Heart right ventricle (tissue), 16 donors: ENCODE results near the gene HERC4. TPM values are rescaled to one million over a fixed set of nuclear protein-coding genes. Genes with fewer than 3 reads are reported as not detected.

Source experiments
- ATAC-seq, 8 donors: fragments of 200-7000 bp; cut with Tn5 transposase; one replicate each; pipeline ENCODE4 v1.9.1; 2020; ENCODE audit warnings: mild to moderate bottlenecking in 8 of 8, moderate library complexity in 8 of 8, moderate number of reproducible peaks in 1 of 8
- DNase-seq, 2 donors: peaks; one replicate each; pipeline ENCODE4 v3.0.0-alpha.2; 2020
- H3K27ac ChIP-seq, 10 donors: fragments of 200-600 bp; sonication (generic) in 2 of 10; one replicate each; pipeline versions ENCODE4 v1.5.0 to v1.8.0; 2020 to 2022; ENCODE audit warnings: mild to moderate bottlenecking in 3 of 10
- H3K27me3 ChIP-seq, 7 donors: fragments of 200-600 bp; one replicate each; pipeline ENCODE4 v1.8.0; 2021 to 2022; ENCODE audit warnings: mild to moderate bottlenecking in 2 of 7
- H3K36me3 ChIP-seq, 9 donors: fragments of 200-600 bp; sonication (generic) in 1 of 9; one replicate each; pipeline versions ENCODE4 v1.5.0 to v1.8.0; 2020 to 2022; ENCODE audit warnings: mild to moderate bottlenecking in 2 of 9
- H3K4me1 ChIP-seq, 9 donors: fragments of 200-600 bp; sonication (generic) in 1 of 9; one replicate each; pipeline versions ENCODE4 v1.5.0 to v1.8.0; 2020 to 2022; ENCODE audit warnings: mild to moderate bottlenecking in 4 of 9
- H3K4me3 ChIP-seq, 10 donors: fragments of 200-600 bp; sonication (generic) in 2 of 10; one replicate each; pipeline versions ENCODE4 v1.5.0 to v1.8.0; 2020 to 2022; ENCODE audit warnings: mild to moderate bottlenecking in 7 of 10, moderate library complexity in 2 of 10
- H3K9me3 ChIP-seq, 11 donors: fragments of 200-600 bp in 10 of 11; sonication (generic) in 2 of 11; one replicate each; pipeline versions ENCODE4 v1.5.0 to v1.8.0; 2013 to 2022; ENCODE audit warnings: mild to moderate bottlenecking in 2 of 11, control low read depth in 1 of 11, moderate library complexity in 1 of 11
- CTCF ChIP-seq, 9 donors: fragments of 200-600 bp; sonication (generic) in 2 of 9; IDR thresholded peaks; one replicate each; pipeline versions ENCODE4 v1.5.0 to v1.8.0; 2021 to 2022; ENCODE audit warnings: antibody characterized with exemption in 9 of 9, mild to moderate bottlenecking in 5 of 9, moderate library complexity in 1 of 9
- WGBS, 2 donors: extraction: QIAGEN DNeasy Blood & Tissue Kit; methylation state at CpG; one replicate each; pipeline ENCODE4 v1.1.7; 2013; ENCODE audit warnings: inconsistent platforms in 1 of 2; 5-methylcytosine and 5-hydroxymethylcytosine counted together
- intact Hi-C, 10 donors: fragments of 100-400 bp; cut with DNase I; formaldehyde crosslinking; loops; one replicate each; pipeline versions ENCODE4 v1.11.1 to v1.14.2; 2022
- polyA plus RNA-seq, 2 donors: library from polyadenylated mRNA; stranded (reverse); fragments of 200-250 nt; gene quantifications; one replicate each; pipeline ENCODE4 v1.2.3, GENCODE V29; 2013
- total RNA-seq, 10 donors: library from RNA; stranded (reverse); fragmentation: NEBNext Ultra II Directional in 3 of 10; extraction: Animal tissue kit (Norgen Biotek cat#: 25700) in 3 of 10; gene quantifications; one replicate each; pipeline versions ENCODE4 v1.2.1 to v1.2.4, GENCODE V29; 2021 to 2023
- donor health status: Arrhythmogenic right ventricular cardiomyopathy.
- donor health status: ischemic (EF 13 %, LVEDD 7.1; RV severe dilation, severe dysfunction).
- donor health status: healthy with polysubstance abuse.
- donor health status: DM: no; HTN: yes; CAD: no.
- donor health status: DM: no; HTN: no; CAD: no.
- donor health status: ischemic (EF 25% LVEDD 6.9; RV normal size, moderate dysfunction).
- donor health status: ischemic (EF 25% LVEDD 5.7; RV mildly dilated, moderate dysfunction).
- donor health status: healthy.
- donor health status: DM: yes; HTN: yes; CAD: no.
- donor health status: Ischemic cardiomyopathy.
- donor health status: ischemic (EF 35%, LVEDD 5.7; RV mildly dilated, moderate dysfunction).
- donor health status: nonischemic (EF 11% LVEDD 7.7; RV severe dilation, severe dysfunction).
- donor health status: DM: yes; HTN: yes; CAD: no.
- donor health status: PGD.
- donor health status: ischemic (EF 29% LVEDD 5.4; RV normal size, mild dysfunction).
- donor health status: nonischemic (EF 23%, LVEDD 6.1; RV moderate dilation, normal function).

HERC4 gene
- total and polyA plus RNA-seq, 12 donors: 10.0 to 42.1 (median 32.0) TPM

GRCh38 chr10:67921065-67921464, 154.0 kb downstream of the HERC4 start:
- ATAC-seq: no peak
- H3K9me3 ChIP-seq: no peaks in the 10 kb centered on the region
- H3K4me1 ChIP-seq: no peaks in the 10 kb centered on the region
- 89 to 100% methylated on average over 1 of the region's 1 CpG for WGBS, 2 donors
- H3K27me3 ChIP-seq: no peaks in the 10 kb centered on the region
- no peak for DNase-seq
- H3K36me3 ChIP-seq: peaks cover 0 to 99% (median 8%) of the 10 kb centered on the region in 9 donors
- no peak overlapping the region for H3K27ac ChIP-seq
- intact Hi-C loops: no loop called here
- H3K4me3 ChIP-seq: no peak overlapping the region
- TF ChIP-seq CTCF (IDR thresholded peaks at IDR 0.05): no peak

GRCh38 chr10:67917679-67918078, 157.4 kb downstream of the HERC4 start:
- no peaks in the 10 kb centered on the region for H3K4me1 ChIP-seq
- DNase-seq (no peak), ATAC-seq (no peak)
- intact Hi-C loops: no loop called here
- H3K27ac ChIP-seq: no peak overlapping the region
- no peaks in the 10 kb centered on the region for H3K9me3 ChIP-seq
- H3K27me3 ChIP-seq: no peaks in the 10 kb centered on the region
- 85 to 86% methylated on average over 1 of the region's 1 CpG for WGBS, 2 donors
- TF ChIP-seq CTCF (IDR thresholded peaks at IDR 0.05): no peak
- no peak overlapping the region for H3K4me3 ChIP-seq
- H3K36me3 ChIP-seq: peaks cover 0 to 99% (median 21%) of the 10 kb centered on the region in 9 donors

- WGBS, 2 donors: 93% methylated on average over 2 of the region's 2 CpGs
Observed at GRCh38 chr10:67917169-67917568, 157.9 kb downstream of the HERC4 start.

GRCh38 chr10:67914777-67915340, 160.2 kb downstream of the HERC4 start:
- TF ChIP-seq CTCF (IDR thresholded peaks at IDR 0.05): no peak

More at GRCh38 chr10:67917169-67917568, 157.9 kb downstream of the HERC4 start:
- H3K27me3 ChIP-seq: no peaks in the 10 kb centered on the region
- no peaks in the 10 kb centered on the region for H3K4me1 ChIP-seq
- peaks cover 0 to 100% (median 24%) of the 10 kb centered on the region in 9 donors for H3K36me3 ChIP-seq
- DNase-seq (no peak), ATAC-seq (no peak)
- H3K27ac ChIP-seq: no peak overlapping the region
- TF ChIP-seq CTCF (IDR thresholded peaks at IDR 0.05): no peak
- no peaks in the 10 kb centered on the region for H3K9me3 ChIP-seq
- intact Hi-C loops: no loop called here
- H3K4me3 ChIP-seq: no peak overlapping the region

More at GRCh38 chr10:67914777-67915340, 160.2 kb downstream of the HERC4 start:
- Histone ChIP-seq H3K36me3 (peaks cover 0 to 98% (median 42%) of the 10 kb centered on the region in 9 donors), H3K9me3 (no peaks in the 10 kb centered on the region), H3K4me3 (no peak overlapping the region), H3K27me3 (no peaks in the 10 kb centered on the region), H3K27ac (no peak overlapping the region), H3K4me1 (no peaks in the 10 kb centered on the region)
- 95% methylated on average over 8 of the region's 8 CpGs for WGBS, 2 donors
- ATAC-seq (no peak), DNase-seq (no peak)
- intact Hi-C loops: no loop called here
